ENCODE measurements around the gene MAN1C1.

DNA sequence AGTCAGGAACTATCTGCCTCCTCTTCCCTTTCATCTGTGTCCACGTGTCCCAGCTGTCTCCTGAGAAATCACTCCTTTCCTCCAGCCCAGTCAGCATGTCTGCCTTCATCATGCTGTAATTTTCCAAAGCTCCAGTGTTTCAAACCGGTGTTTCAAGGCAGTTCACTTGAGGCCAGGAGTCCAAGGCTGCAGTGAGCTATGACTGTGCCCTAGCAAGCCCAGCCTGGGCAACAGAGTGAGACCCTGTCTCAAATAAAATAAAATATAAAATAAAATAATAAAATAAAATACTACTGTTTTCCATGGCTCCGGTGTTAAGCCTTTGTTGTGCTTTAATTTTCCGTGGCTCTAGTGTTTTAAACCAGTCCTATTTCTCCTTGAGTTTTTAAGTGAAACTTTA is 175.5 kb downstream of the MAN1C1 start:
- no peak for TF ChIP-seq CTCF (IDR thresholded peaks at IDR 0.05)
- no peak for TF ChIP-seq EP300 (IDR thresholded peaks at IDR 0.05)
- TF ChIP-seq POLR2A (IDR thresholded peaks at IDR 0.05), result no peak
